22Rv1 (cell line): ENCODE results near the gene ANKHD1.

ENCODE experiments used
- CTCF ChIP-seq: fragments of 450-650 bp; IDR thresholded peaks from 2 replicates; pipeline ENCODE4 v1.5.1; 2017; ENCODE audit warnings: mild to moderate bottlenecking
- ZFX ChIP-seq: fragments of 450-650 bp; IDR thresholded peaks from 2 replicates; pipeline ENCODE4 v1.6.1; 2017; ENCODE audit warnings: antibody characterized with exemption, borderline replicate concordance

- TF ChIP-seq CTCF (no peak), ZFX (no peak)
Measured at GRCh38 chr5:140408750-140409241, 7.2 kb downstream of the ANKHD1 start.
